Transverse colon (tissue), 4 donors: ENCODE results near the gene ARL16. TPM values are rescaled to one million over a fixed set of nuclear protein-coding genes. Genes with fewer than 3 reads are reported as not detected.
A peak's percentile ranks its signal among the peaks of the same experiment; 100 is the strongest.

ENCODE experiments used
- DNase-seq: peaks from one replicate; pipeline ENCODE4 v3.0.0-alpha.2; 2019
- H3K27ac ChIP-seq, 4 donors: fragments of 200-600 bp; sonication (generic); 2 replicates each; pipeline ENCODE4 v1.5.1; 2016 to 2018; ENCODE audit warnings: inconsistent platforms in 4 of 4
- H3K27me3 ChIP-seq: fragments of 200-600 bp; sonication (generic); 2 replicates; pipeline ENCODE4 v1.5.1; 2017; ENCODE audit warnings: inconsistent platforms
- H3K36me3 ChIP-seq, 4 donors: fragments of 200-600 bp; sonication (generic); 2 replicates each; pipeline ENCODE4 v1.5.1; 2017 to 2019; ENCODE audit warnings: inconsistent platforms in 4 of 4
- H3K4me1 ChIP-seq, 4 donors: fragments of 200-600 bp; sonication (generic); 2 replicates each; pipeline ENCODE4 v1.5.1; 2017 to 2020; ENCODE audit warnings: inconsistent platforms in 4 of 4
- H3K4me3 ChIP-seq, 4 donors: fragments of 200-600 bp; sonication (generic); 1 replicate in 1 of 4; 2 replicates in 3 of 4; pipeline versions ENCODE4 v1.5.1 to v1.6.1; 2017 to 2019; ENCODE audit warnings: inconsistent platforms in 4 of 4
- H3K9me3 ChIP-seq, 2 donors: fragments of 200-600 bp; sonication (generic); 2 replicates each; pipeline ENCODE4 v1.5.1; 2017 to 2019; ENCODE audit warnings: inconsistent platforms in 2 of 2
- CTCF ChIP-seq, 5 experiments: fragments of 200-600 bp in 3 of 5; fragments of 450-650 bp in 2 of 5; sonication (generic) in 3 of 5; IDR thresholded peaks; 1 replicate in 2 of 5; 2 replicates in 3 of 5; pipeline ENCODE4 v1.5.1; 2016 to 2017; ENCODE audit warnings: antibody characterized with exemption in 5 of 5, inconsistent platforms in 3 of 5, mild to moderate bottlenecking in 2 of 5, moderate library complexity in 1 of 5
- EP300 ChIP-seq: sonication (generic); formaldehyde crosslinking; IDR thresholded peaks from one replicate; pipeline ENCODE4 v1.6.1; 2017; ENCODE audit warnings: antibody characterized with exemption, low read depth
- POLR2A ChIP-seq: fragments of 450-650 bp; IDR thresholded peaks from one replicate; pipeline ENCODE4 v1.6.1; 2016; ENCODE audit warnings: antibody characterized with exemption, mild to moderate bottlenecking, moderate library complexity
- POLR2AphosphoS5 ChIP-seq, 3 donors: sonication (generic); formaldehyde crosslinking; IDR thresholded peaks; one replicate each; pipeline ENCODE4 v1.6.1; 2016; ENCODE audit warnings: antibody characterized with exemption in 3 of 3
- WGBS, 2 donors: methylation state at CpG; one replicate each; pipeline ENCODE4 v1.1.5; 2018; ENCODE audit warnings: low coverage in 1 of 2; 5-methylcytosine and 5-hydroxymethylcytosine counted together
- in situ Hi-C, 4 donors: fragments of 200-750 bp; cut with MboI; loops; one replicate each; pipeline versions ENCODE4 v1.15.0 to v1.15.1; 2017; ENCODE audit warnings: low sequenced_read_pairs in 3 of 4, low pct_ligation_motif_present in 1 of 4, low pct_unique_long_range_greater_than_20kb in 1 of 4
- intact Hi-C: fragments of 100-400 bp; cut with DNase I; formaldehyde crosslinking; loops from one replicate; pipeline ENCODE4 v1.15.1; 2023; ENCODE audit warnings: low total_unique reads
- total RNA-seq, 4 donors: library from RNA; depleted of rRNA; stranded (reverse); fragments of >200 nt; gene quantifications; one replicate each; pipeline ENCODE4 v1.1.0, GENCODE V29; 2016

The ARL16 gene
- total RNA-seq, 4 donors from 2014 or later = 16.3 to 52.0 (median 33.1) TPM

- peaks cover 0 to 9% (median 0%) of the 10 kb centered on the region in 4 donors for H3K4me1 ChIP-seq
- WGBS, 2 donors = 81% methylated on average over 18 of the region's 18 CpGs; no CpG with 5 or more reads in 1 of the 2 donors
- no peak overlapping the region for H3K4me3 ChIP-seq
- no peak overlapping the region for H3K27ac ChIP-seq
- DNase-seq = no peak
- peaks cover 18% of the 10 kb centered on the region for H3K27me3 ChIP-seq
- TF ChIP-seq CTCF (IDR thresholded peaks at IDR 0.05) (no peak), POLR2A (no peak), EP300 (no peak), POLR2AphosphoS5 (IDR thresholded peaks at IDR 0.05) (no peak)
- H3K9me3 ChIP-seq = no peaks in the 10 kb centered on the region
- intact Hi-C loops (no loop called here), in situ Hi-C loops (no loop called here)
- H3K36me3 ChIP-seq = no peaks in the 10 kb centered on the region
These were observed 28.0 kb downstream of the ARL16 start for GRCh38 chr17:81655378-81656117.

GRCh38 chr17:81652906-81653771 is 30.5 kb downstream of the ARL16 start:
- 36 to 50% methylated on average over 3 to 27 of the region's 27 CpGs for WGBS, 2 donors
- no peak for DNase-seq
- H3K4me1 ChIP-seq = no peaks in the 10 kb centered on the region
- H3K4me3 ChIP-seq = peak overlapping the region in 1 of 4 donors; percentile 29
- TF ChIP-seq CTCF (IDR thresholded peaks at IDR 0.05) (no peak), EP300 (no peak), POLR2A (no peak), POLR2AphosphoS5 (IDR thresholded peaks at IDR 0.05) (no peak)
- H3K27me3 ChIP-seq = peaks cover 42% of the 10 kb centered on the region
- H3K9me3 ChIP-seq = peaks cover 0 to 4% of the 10 kb centered on the region in 2 donors
- no peak overlapping the region for H3K27ac ChIP-seq
- no peaks in the 10 kb centered on the region for H3K36me3 ChIP-seq
- in situ Hi-C loops = no loop called here
- intact Hi-C loops = no loop called here

GRCh38 chr17:81651692-81652091 is 31.9 kb downstream of the ARL16 start:
- intact Hi-C loops (no loop called here), in situ Hi-C loops (no loop called here)
- 69% methylated on average over 10 of the region's 10 CpGs; no CpG with 5 or more reads in 1 of the 2 donors for whole genome bisulfite sequencing, 2 donors
- no peaks in the 10 kb centered on the region for H3K36me3 ChIP-seq
- H3K9me3 ChIP-seq = peaks cover 0 to 4% of the 10 kb centered on the region in 2 donors
- H3K27ac ChIP-seq = no peak overlapping the region
- no peak overlapping the region for H3K4me3 ChIP-seq
- peaks cover 55% of the 10 kb centered on the region for H3K27me3 ChIP-seq
- DNase-seq = no peak
- TF ChIP-seq POLR2AphosphoS5 (IDR thresholded peaks at IDR 0.05) (no peak), CTCF (IDR thresholded peaks at IDR 0.05) (no peak), EP300 (no peak), POLR2A (no peak)
- H3K4me1 ChIP-seq = no peaks in the 10 kb centered on the region

GRCh38 chr17:81650951-81651350 is 32.6 kb downstream of the ARL16 start:
- H3K4me1 ChIP-seq = no peaks in the 10 kb centered on the region
- H3K27me3 ChIP-seq = peaks cover 55% of the 10 kb centered on the region
- 75 to 78% methylated on average over 4 to 7 of the region's 9 CpGs for WGBS, 2 donors
- no peak for DNase-seq
- TF ChIP-seq POLR2A (no peak), POLR2AphosphoS5 (IDR thresholded peaks at IDR 0.05) (no peak), CTCF (IDR thresholded peaks at IDR 0.05) (no peak), EP300 (no peak)
- in situ Hi-C loops (no loop called here), intact Hi-C loops (no loop called here)
- no peak overlapping the region for H3K27ac ChIP-seq
- H3K36me3 ChIP-seq = no peaks in the 10 kb centered on the region
- H3K9me3 ChIP-seq = peaks cover 0 to 4% of the 10 kb centered on the region in 2 donors
- no peak overlapping the region for H3K4me3 ChIP-seq
